WTC11 (cell line): ENCODE measurements around the gene NT5DC1. TPM values are rescaled to one million over a fixed set of nuclear protein-coding genes. Genes with fewer than 3 reads are reported as not detected.

Experiments
- ATAC-seq: fragments of 200-7000 bp; cut with Tn5 transposase; 2 replicates; pipeline ENCODE4 v1.10.0; 2021; ENCODE audit warnings: mild to moderate bottlenecking, moderate library complexity
- CTCF ChIA-PET: fragments of 300-600 bp; sonication (Branson Sonifier 250); formaldehyde crosslinking; loops from one replicate; lab custom pipeline; 2021; ENCODE audit warnings: antibody characterized with exemption; lab: Charles Lee
- POLR2A ChIA-PET: fragments of 350-600 bp; sonication (Branson Sonifier 250); formaldehyde crosslinking; loops from one replicate; lab custom pipeline; 2021; ENCODE audit warnings: antibody characterized with exemption; lab: Charles Lee
- DNase-seq: peaks from one replicate; pipeline ENCODE4 v3.0.0; 2021; ENCODE audit warnings: low spot score
- H3K27ac Mint-ChIP-seq: 2 replicates; pipeline ENCODE4 v1.8.0; 2021; ENCODE audit warnings: mixed read lengths
- H3K27me3 Mint-ChIP-seq: 2 replicates; pipeline ENCODE4 v1.8.0; 2021; ENCODE audit warnings: low read depth, mild to moderate bottlenecking, moderate library complexity, mixed read lengths
- H3K36me3 Mint-ChIP-seq: 2 replicates; pipeline ENCODE4 v1.8.0; 2021; ENCODE audit warnings: mixed read lengths
- H3K4me1 Mint-ChIP-seq: 2 replicates; pipeline ENCODE4 v1.8.0; 2022; ENCODE audit warnings: mixed read lengths
- H3K4me3 Mint-ChIP-seq: 2 replicates; pipeline ENCODE4 v1.8.0; 2021; ENCODE audit warnings: mild to moderate bottlenecking, moderate library complexity, mixed read lengths
- H3K9me3 Mint-ChIP-seq: 2 replicates; pipeline ENCODE4 v1.8.0; 2021; ENCODE audit warnings: mixed read lengths
- CBFB ChIP-seq: sonication (generic); formaldehyde crosslinking; IDR thresholded peaks from 2 replicates; pipeline ENCODE4 v1.8.1; 2022; ENCODE audit warnings: mild to moderate bottlenecking, low read depth, missing genetic modification reagents
- FOXJ3 ChIP-seq: sonication (generic); formaldehyde crosslinking; IDR thresholded peaks from 2 replicates; pipeline ENCODE4 v1.9.0; 2021; ENCODE audit warnings: missing genetic modification reagents, mild to moderate bottlenecking, borderline replicate concordance
- GTF2I ChIP-seq: fragments of 250-450 bp; sonication (Bioruptor Pico); conservative IDR thresholded peaks from 2 replicates; pipeline ENCODE4 v1.4.0; 2021; ENCODE audit warnings: mild to moderate bottlenecking
- MXD4 ChIP-seq: fragments of 250-450 bp; sonication (Bioruptor Pico); IDR thresholded peaks from 2 replicates; pipeline ENCODE4 v1.8.0; 2021; ENCODE audit warnings: mild to moderate bottlenecking, moderate library complexity, borderline replicate concordance
- NR1H2 ChIP-seq: sonication (generic); formaldehyde crosslinking; IDR thresholded peaks from 2 replicates; pipeline ENCODE4 v1.9.0; 2021; ENCODE audit warnings: mild to moderate bottlenecking, moderate library complexity, missing genetic modification reagents
- OVOL2 ChIP-seq: fragments of 250-450 bp; sonication (Bioruptor Pico); IDR thresholded peaks from 2 replicates; pipeline ENCODE4 v1.9.0; 2021; ENCODE audit warnings: mild to moderate bottlenecking, borderline replicate concordance
- TEAD4 ChIP-seq: sonication (generic); formaldehyde crosslinking; IDR thresholded peaks from 2 replicates; pipeline ENCODE4 v1.8.0; 2022; ENCODE audit warnings: mild to moderate bottlenecking, missing genetic modification reagents
- ZBTB21 ChIP-seq: sonication (generic); formaldehyde crosslinking; IDR thresholded peaks from 2 replicates; pipeline ENCODE4 v1.8.1; 2023; ENCODE audit warnings: mild to moderate bottlenecking, missing genetic modification reagents, borderline replicate concordance
- ZNF121 ChIP-seq: sonication (generic); formaldehyde crosslinking; IDR thresholded peaks from 2 replicates; pipeline ENCODE4 v1.8.0; 2023; ENCODE audit warnings: missing genetic modification reagents
- ZNF263 ChIP-seq: sonication (generic); formaldehyde crosslinking; IDR thresholded peaks from 2 replicates; pipeline ENCODE4 v1.8.1; 2022; ENCODE audit warnings: low read depth, mild to moderate bottlenecking, moderate library complexity, missing genetic modification reagents
- ZNF423 ChIP-seq: fragments of 250-450 bp; sonication (Bioruptor Pico); IDR thresholded peaks from 2 replicates; pipeline ENCODE4 v2.1.2; 2022; ENCODE audit warnings: mild to moderate bottlenecking, moderate library complexity
- total RNA-seq: library from RNA; stranded (reverse); gene quantifications from 3 replicates; pipeline ENCODE4 v1.2.3, GENCODE V29; 2021
- TF ChIP-seq, protein P1 (sequence below): sonication (generic); formaldehyde crosslinking; IDR thresholded peaks from 2 replicates; pipeline ENCODE4 v1.8.0; 2022; ENCODE audit warnings: mild to moderate bottlenecking, missing genetic modification reagents
- TF ChIP-seq, protein P2 (sequence below): sonication (generic); formaldehyde crosslinking; IDR thresholded peaks from 2 replicates; pipeline ENCODE4 v1.8.0; 2022; ENCODE audit warnings: missing genetic modification reagents
- TF ChIP-seq, protein P3 (sequence below): fragments of 250-450 bp; sonication (Bioruptor Pico); IDR thresholded peaks from 2 replicates; pipeline ENCODE4 v1.8.0; 2021; ENCODE audit warnings: mild to moderate bottlenecking
- TF ChIP-seq, protein P4 (sequence below): sonication (generic); formaldehyde crosslinking; conservative IDR thresholded peaks from 2 replicates; pipeline ENCODE4 v1.8.1; 2022; ENCODE audit warnings: mild to moderate bottlenecking, missing genetic modification reagents
- TF ChIP-seq, protein P5 (sequence below): sonication (generic); formaldehyde crosslinking; IDR thresholded peaks from 2 replicates; pipeline ENCODE4 v1.8.0; 2023; ENCODE audit warnings: mild to moderate bottlenecking, missing genetic modification reagents
- TF ChIP-seq, protein P6 (sequence below): sonication (generic); formaldehyde crosslinking; IDR thresholded peaks from 2 replicates; pipeline ENCODE4 v1.8.1; 2023; ENCODE audit warnings: mild to moderate bottlenecking, missing genetic modification reagents
- TF ChIP-seq, protein P7 (sequence below): fragments of 250-450 bp; sonication (Bioruptor Pico); IDR thresholded peaks from 2 replicates; pipeline ENCODE4 v1.9.0; 2021; ENCODE audit warnings: mild to moderate bottlenecking

The NT5DC1 gene
- total RNA-seq, 1 experiment from 2014 or later = 67.9 TPM

DNA sequence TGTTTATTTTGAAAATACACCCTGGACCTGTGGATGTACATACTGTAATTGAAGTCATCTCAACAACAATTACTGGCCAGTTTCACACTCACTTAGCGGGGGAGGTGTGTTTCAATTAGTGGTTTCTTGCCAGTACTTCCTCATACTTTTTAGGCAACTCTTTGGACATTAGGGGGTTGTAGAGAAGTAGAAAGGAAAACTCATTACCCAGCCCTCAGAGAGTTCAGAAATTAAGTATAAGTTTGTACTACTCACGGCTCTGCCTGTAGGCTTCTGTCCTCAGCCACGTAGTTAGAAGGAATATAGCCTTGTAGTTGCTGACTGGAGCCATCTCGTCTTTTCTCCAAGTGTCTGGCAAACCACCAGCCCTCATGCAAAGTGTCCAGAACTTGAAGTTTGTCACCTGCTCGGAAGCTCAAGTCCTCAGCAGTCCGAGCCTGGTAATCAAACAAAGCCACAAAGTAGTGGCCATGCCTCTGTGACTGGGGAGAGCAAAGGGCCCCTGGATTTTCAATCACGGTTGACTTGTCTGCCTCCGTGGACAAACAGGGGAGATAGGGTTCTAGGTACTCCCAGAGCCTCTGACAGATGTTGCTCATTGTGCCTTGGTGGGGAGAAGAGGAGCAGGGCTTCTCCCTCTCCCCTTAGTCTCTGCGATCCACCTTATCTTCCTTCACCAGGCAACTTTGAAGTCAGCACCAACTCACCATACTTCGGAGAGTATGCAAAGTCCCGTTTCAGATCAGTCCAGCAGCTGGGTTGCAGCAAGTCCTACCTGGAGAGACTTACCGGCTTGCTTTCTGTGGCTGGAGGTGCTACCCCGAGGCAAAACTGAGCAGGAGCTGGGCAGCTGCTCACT lies 40.7 kb upstream of the NT5DC1 start:
- DNase-seq (no peak), ATAC-seq (no peak)
- Mint-ChIP-seq H3K9me3 (no peaks in the 10 kb centered on the region), H3K27me3 (no peaks in the 10 kb centered on the region; the same call in 1 of the 2 replicates), H3K4me1 (peaks cover 18% of the 10 kb centered on the region), H3K36me3 (no peaks in the 10 kb centered on the region), H3K4me3 (no peak overlapping the region), H3K27ac (no peak overlapping the region)
- CTCF ChIA-PET = interaction anchor here (0.7 to 1.2 kb wide), 4 partner anchors 10 to 158 kb away, joined by 3 to 6 read pairs (median 4); no protein-coding TSS in a partner anchor
- no peak for TF ChIP-seq NR1H2
- no peak for TF ChIP-seq FOXJ3 (CRISPR knock-in tag)
- TF ChIP-seq, protein P1, sequence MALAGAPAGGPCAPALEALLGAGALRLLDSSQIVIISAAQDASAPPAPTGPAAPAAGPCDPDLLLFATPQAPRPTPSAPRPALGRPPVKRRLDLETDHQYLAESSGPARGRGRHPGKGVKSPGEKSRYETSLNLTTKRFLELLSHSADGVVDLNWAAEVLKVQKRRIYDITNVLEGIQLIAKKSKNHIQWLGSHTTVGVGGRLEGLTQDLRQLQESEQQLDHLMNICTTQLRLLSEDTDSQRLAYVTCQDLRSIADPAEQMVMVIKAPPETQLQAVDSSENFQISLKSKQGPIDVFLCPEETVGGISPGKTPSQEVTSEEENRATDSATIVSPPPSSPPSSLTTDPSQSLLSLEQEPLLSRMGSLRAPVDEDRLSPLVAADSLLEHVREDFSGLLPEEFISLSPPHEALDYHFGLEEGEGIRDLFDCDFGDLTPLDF (CRISPR knock-in tag) = no peak
- TF ChIP-seq, protein P2, sequence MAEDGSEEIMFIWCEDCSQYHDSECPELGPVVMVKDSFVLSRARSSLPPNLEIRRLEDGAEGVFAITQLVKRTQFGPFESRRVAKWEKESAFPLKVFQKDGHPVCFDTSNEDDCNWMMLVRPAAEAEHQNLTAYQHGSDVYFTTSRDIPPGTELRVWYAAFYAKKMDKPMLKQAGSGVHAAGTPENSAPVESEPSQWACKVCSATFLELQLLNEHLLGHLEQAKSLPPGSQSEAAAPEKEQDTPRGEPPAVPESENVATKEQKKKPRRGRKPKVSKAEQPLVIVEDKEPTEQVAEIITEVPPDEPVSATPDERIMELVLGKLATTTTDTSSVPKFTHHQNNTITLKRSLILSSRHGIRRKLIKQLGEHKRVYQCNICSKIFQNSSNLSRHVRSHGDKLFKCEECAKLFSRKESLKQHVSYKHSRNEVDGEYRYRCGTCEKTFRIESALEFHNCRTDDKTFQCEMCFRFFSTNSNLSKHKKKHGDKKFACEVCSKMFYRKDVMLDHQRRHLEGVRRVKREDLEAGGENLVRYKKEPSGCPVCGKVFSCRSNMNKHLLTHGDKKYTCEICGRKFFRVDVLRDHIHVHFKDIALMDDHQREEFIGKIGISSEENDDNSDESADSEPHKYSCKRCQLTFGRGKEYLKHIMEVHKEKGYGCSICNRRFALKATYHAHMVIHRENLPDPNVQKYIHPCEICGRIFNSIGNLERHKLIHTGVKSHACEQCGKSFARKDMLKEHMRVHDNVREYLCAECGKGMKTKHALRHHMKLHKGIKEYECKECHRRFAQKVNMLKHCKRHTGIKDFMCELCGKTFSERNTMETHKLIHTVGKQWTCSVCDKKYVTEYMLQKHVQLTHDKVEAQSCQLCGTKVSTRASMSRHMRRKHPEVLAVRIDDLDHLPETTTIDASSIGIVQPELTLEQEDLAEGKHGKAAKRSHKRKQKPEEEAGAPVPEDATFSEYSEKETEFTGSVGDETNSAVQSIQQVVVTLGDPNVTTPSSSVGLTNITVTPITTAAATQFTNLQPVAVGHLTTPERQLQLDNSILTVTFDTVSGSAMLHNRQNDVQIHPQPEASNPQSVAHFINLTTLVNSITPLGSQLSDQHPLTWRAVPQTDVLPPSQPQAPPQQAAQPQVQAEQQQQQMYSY (CRISPR knock-in tag) = no peak
- no peak for TF ChIP-seq MXD4
- TF ChIP-seq OVOL2 = no peak
- TF ChIP-seq, protein P3, sequence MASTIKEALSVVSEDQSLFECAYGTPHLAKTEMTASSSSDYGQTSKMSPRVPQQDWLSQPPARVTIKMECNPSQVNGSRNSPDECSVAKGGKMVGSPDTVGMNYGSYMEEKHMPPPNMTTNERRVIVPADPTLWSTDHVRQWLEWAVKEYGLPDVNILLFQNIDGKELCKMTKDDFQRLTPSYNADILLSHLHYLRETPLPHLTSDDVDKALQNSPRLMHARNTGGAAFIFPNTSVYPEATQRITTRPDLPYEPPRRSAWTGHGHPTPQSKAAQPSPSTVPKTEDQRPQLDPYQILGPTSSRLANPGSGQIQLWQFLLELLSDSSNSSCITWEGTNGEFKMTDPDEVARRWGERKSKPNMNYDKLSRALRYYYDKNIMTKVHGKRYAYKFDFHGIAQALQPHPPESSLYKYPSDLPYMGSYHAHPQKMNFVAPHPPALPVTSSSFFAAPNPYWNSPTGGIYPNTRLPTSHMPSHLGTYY (CRISPR knock-in tag) = no peak
- TF ChIP-seq TEAD4 = no peak
- no peak for TF ChIP-seq ZNF423 (CRISPR knock-in tag)
- TF ChIP-seq ZNF121 = no peak
- TF ChIP-seq GTF2I (CRISPR knock-in tag) = no peak
- TF ChIP-seq, protein P4, sequence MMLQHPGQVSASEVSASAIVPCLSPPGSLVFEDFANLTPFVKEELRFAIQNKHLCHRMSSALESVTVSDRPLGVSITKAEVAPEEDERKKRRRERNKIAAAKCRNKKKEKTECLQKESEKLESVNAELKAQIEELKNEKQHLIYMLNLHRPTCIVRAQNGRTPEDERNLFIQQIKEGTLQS (CRISPR knock-in tag) = no peak
- TF ChIP-seq, protein P5, sequence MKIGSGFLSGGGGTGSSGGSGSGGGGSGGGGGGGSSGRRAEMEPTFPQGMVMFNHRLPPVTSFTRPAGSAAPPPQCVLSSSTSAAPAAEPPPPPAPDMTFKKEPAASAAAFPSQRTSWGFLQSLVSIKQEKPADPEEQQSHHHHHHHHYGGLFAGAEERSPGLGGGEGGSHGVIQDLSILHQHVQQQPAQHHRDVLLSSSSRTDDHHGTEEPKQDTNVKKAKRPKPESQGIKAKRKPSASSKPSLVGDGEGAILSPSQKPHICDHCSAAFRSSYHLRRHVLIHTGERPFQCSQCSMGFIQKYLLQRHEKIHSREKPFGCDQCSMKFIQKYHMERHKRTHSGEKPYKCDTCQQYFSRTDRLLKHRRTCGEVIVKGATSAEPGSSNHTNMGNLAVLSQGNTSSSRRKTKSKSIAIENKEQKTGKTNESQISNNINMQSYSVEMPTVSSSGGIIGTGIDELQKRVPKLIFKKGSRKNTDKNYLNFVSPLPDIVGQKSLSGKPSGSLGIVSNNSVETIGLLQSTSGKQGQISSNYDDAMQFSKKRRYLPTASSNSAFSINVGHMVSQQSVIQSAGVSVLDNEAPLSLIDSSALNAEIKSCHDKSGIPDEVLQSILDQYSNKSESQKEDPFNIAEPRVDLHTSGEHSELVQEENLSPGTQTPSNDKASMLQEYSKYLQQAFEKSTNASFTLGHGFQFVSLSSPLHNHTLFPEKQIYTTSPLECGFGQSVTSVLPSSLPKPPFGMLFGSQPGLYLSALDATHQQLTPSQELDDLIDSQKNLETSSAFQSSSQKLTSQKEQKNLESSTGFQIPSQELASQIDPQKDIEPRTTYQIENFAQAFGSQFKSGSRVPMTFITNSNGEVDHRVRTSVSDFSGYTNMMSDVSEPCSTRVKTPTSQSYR (CRISPR knock-in tag) = no peak
- TF ChIP-seq, protein P6, sequence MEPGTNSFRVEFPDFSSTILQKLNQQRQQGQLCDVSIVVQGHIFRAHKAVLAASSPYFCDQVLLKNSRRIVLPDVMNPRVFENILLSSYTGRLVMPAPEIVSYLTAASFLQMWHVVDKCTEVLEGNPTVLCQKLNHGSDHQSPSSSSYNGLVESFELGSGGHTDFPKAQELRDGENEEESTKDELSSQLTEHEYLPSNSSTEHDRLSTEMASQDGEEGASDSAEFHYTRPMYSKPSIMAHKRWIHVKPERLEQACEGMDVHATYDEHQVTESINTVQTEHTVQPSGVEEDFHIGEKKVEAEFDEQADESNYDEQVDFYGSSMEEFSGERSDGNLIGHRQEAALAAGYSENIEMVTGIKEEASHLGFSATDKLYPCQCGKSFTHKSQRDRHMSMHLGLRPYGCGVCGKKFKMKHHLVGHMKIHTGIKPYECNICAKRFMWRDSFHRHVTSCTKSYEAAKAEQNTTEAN = no peak
- TF ChIP-seq CBFB (CRISPR knock-in tag) = no peak
- TF ChIP-seq ZNF263 (CRISPR knock-in tag) = no peak
- TF ChIP-seq, protein P7, sequence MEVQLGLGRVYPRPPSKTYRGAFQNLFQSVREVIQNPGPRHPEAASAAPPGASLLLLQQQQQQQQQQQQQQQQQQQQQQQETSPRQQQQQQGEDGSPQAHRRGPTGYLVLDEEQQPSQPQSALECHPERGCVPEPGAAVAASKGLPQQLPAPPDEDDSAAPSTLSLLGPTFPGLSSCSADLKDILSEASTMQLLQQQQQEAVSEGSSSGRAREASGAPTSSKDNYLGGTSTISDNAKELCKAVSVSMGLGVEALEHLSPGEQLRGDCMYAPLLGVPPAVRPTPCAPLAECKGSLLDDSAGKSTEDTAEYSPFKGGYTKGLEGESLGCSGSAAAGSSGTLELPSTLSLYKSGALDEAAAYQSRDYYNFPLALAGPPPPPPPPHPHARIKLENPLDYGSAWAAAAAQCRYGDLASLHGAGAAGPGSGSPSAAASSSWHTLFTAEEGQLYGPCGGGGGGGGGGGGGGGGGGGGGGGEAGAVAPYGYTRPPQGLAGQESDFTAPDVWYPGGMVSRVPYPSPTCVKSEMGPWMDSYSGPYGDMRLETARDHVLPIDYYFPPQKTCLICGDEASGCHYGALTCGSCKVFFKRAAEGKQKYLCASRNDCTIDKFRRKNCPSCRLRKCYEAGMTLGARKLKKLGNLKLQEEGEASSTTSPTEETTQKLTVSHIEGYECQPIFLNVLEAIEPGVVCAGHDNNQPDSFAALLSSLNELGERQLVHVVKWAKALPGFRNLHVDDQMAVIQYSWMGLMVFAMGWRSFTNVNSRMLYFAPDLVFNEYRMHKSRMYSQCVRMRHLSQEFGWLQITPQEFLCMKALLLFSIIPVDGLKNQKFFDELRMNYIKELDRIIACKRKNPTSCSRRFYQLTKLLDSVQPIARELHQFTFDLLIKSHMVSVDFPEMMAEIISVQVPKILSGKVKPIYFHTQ = no peak
- TF ChIP-seq ZBTB21 (CRISPR knock-in tag) = no peak
- POLR2A ChIA-PET = no interaction called here
